22Rv1 (cell line): ENCODE results near the gene DTNB.

Experiments used
- ZFX ChIP-seq: fragments of 450-650 bp; IDR thresholded peaks from 2 replicates; pipeline ENCODE4 v1.6.1; 2017; ENCODE audit warnings: antibody characterized with exemption, borderline replicate concordance
- TF ChIP-seq, protein P1 (sequence below): fragments of 450-650 bp; IDR thresholded peaks from 2 replicates; pipeline ENCODE4 v1.5.1; 2017; ENCODE audit warnings: mild to moderate bottlenecking

DNA sequence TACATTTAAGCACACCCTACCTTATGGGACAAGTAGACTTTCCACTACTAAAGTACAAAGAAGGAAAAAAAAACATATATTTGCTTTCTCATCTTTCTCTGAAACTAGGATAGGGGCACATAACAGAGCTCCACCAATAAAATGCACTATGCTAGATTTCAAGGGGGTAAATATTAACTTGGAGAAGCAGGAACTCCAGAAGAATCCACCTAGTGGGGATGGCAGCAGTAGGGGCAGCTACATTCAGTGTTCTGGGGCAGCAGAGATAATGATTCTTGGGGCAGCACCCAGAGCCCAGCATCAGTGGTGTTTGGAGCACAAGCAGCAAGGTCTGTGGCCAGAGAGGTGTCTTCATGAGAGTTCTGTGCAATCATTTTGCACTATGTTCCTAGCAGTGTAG, 64.7 kb downstream of the DTNB start:
- TF ChIP-seq, protein P1, sequence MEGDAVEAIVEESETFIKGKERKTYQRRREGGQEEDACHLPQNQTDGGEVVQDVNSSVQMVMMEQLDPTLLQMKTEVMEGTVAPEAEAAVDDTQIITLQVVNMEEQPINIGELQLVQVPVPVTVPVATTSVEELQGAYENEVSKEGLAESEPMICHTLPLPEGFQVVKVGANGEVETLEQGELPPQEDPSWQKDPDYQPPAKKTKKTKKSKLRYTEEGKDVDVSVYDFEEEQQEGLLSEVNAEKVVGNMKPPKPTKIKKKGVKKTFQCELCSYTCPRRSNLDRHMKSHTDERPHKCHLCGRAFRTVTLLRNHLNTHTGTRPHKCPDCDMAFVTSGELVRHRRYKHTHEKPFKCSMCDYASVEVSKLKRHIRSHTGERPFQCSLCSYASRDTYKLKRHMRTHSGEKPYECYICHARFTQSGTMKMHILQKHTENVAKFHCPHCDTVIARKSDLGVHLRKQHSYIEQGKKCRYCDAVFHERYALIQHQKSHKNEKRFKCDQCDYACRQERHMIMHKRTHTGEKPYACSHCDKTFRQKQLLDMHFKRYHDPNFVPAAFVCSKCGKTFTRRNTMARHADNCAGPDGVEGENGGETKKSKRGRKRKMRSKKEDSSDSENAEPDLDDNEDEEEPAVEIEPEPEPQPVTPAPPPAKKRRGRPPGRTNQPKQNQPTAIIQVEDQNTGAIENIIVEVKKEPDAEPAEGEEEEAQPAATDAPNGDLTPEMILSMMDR = no peak
- TF ChIP-seq ZFX = no peak
